IMR-90 (cell line): Measurements from ENCODE around the gene SMARCAD1. TPM values are rescaled to one million over a fixed set of nuclear protein-coding genes. Genes with fewer than 3 reads are reported as not detected.

Experiments
- ATAC-seq: fragments of 200-7000 bp; cut with Tn5 transposase; 2 replicates; pipeline ENCODE4 v1.9.1; 2020; ENCODE audit warnings: low read depth, mild to moderate bottlenecking, moderate library complexity
- BruUV-seq: library from RNA; stranded (reverse); fragments of 400-500 nt; replicated peaks from 2 replicates; lab custom pipeline; 2021; lab: Mats Ljungman, UMichigan
- CTCF ChIA-PET: fragments of 300-600 bp; formaldehyde crosslinking; extraction: SDS; loops from one replicate; lab custom pipeline; 2021; ENCODE audit warnings: antibody characterized with exemption; lab: Yijun Ruan, JAX
- POLR2A ChIA-PET: fragments of 300-600 bp; sonication (Branson Sonifier 250); formaldehyde crosslinking; loops from one replicate; lab custom pipeline; 2022; ENCODE audit warnings: antibody characterized with exemption; ENCODE audit not compliant: unreplicated experiment; lab: Charles Lee
- DNase-seq: peaks from one replicate; pipeline ENCODE4 v3.0.0; 2013
- H2AFZ ChIP-seq: replicated peaks from 2 replicates; pipeline ENCODE3; 2013; ENCODE audit warnings: low read length, mild to moderate bottlenecking; ENCODE audit not compliant: poor library complexity
- H2AK5ac ChIP-seq: 2 replicates; pipeline ENCODE4 v1.6.1; 2013; ENCODE audit warnings: low read depth, low read length, inconsistent platforms
- H2AK9ac ChIP-seq: replicated peaks from 2 replicates; pipeline ENCODE3; 2013; ENCODE audit warnings: mild to moderate bottlenecking, low read depth, low read length, moderate library complexity; ENCODE audit not compliant: poor library complexity
- H2BK120ac ChIP-seq: 2 replicates; pipeline ENCODE4 v1.6.1; 2013; ENCODE audit warnings: low read depth, low read length, inconsistent platforms
- H2BK15ac ChIP-seq: 3 replicates; pipeline ENCODE4 v1.6.1; 2013; ENCODE audit warnings: low read depth, low read length, inconsistent platforms
- H2BK20ac ChIP-seq: 2 replicates; pipeline ENCODE4 v1.6.1; 2013; ENCODE audit warnings: low read depth, mild to moderate bottlenecking, inconsistent platforms, low read length, moderate library complexity
- H2BK5ac ChIP-seq: 2 replicates; pipeline ENCODE4 v1.6.1; 2013; ENCODE audit warnings: mild to moderate bottlenecking, low read depth, low read length, inconsistent platforms; ENCODE audit not compliant: poor library complexity, severe bottlenecking
- H3K14ac ChIP-seq: replicated peaks from 2 replicates; pipeline ENCODE4 v1.6.1; 2013; ENCODE audit warnings: low read depth, low read length, inconsistent platforms
- H3K18ac ChIP-seq: 2 replicates; pipeline ENCODE4 v1.6.1; 2013; ENCODE audit warnings: low read depth, low read length, control low read depth
- H3K23ac ChIP-seq: 2 replicates; pipeline ENCODE4 v1.6.1; 2013; ENCODE audit warnings: low read depth, low read length, inconsistent platforms
- H3K27ac ChIP-seq: 2 replicates; pipeline ENCODE4 v1.5.1; 2013; ENCODE audit warnings: mild to moderate bottlenecking, control low read depth, low read length; ENCODE audit not compliant: insufficient read depth
- H3K27me3 ChIP-seq: 2 replicates; pipeline ENCODE4 v1.6.1; 2013; ENCODE audit warnings: low read length; ENCODE audit not compliant: control insufficient read depth, insufficient read depth
- H3K36me3 ChIP-seq: 2 replicates; pipeline ENCODE4 v1.6.1; 2013; ENCODE audit warnings: low read length, mixed read lengths; ENCODE audit not compliant: control insufficient read depth, insufficient read depth
- H3K4ac ChIP-seq: 2 replicates; pipeline ENCODE4 v1.6.1; 2013; ENCODE audit warnings: low read depth, low read length, inconsistent platforms
- H3K4me1 ChIP-seq: 2 replicates; pipeline ENCODE4 v1.6.1; 2013; ENCODE audit warnings: low read length, mixed read lengths; ENCODE audit not compliant: control insufficient read depth, insufficient read depth
- H3K4me2 ChIP-seq: 2 replicates; pipeline ENCODE4 v1.6.1; 2013; ENCODE audit warnings: low read depth, mild to moderate bottlenecking, control low read depth, low read length, moderate library complexity
- H3K4me3 ChIP-seq: 2 replicates; pipeline ENCODE4 v1.5.1; 2013; ENCODE audit warnings: low read depth, mild to moderate bottlenecking, control low read depth, low read length, moderate library complexity; ENCODE audit not compliant: insufficient read depth
- H3K56ac ChIP-seq: 2 replicates; pipeline ENCODE4 v1.6.1; 2013; ENCODE audit warnings: low read length, inconsistent platforms; ENCODE audit not compliant: insufficient read depth; ENCODE audit errors: extremely low read depth
- H3K79me1 ChIP-seq, 2 experiments: 2 replicates each; pipeline ENCODE4 v1.6.1; 2013; ENCODE audit warnings: low read length in 2 of 2, inconsistent platforms in 1 of 2, low read depth in 1 of 2
- H3K9ac ChIP-seq: 2 replicates; pipeline ENCODE4 v1.6.1; 2013; ENCODE audit warnings: low read depth, low read length, control low read depth
- H3K9me1 ChIP-seq: 2 replicates; pipeline ENCODE4 v1.6.1; 2013; ENCODE audit warnings: low read length, inconsistent platforms; ENCODE audit not compliant: insufficient read depth
- H3K9me3 ChIP-seq: 2 replicates; pipeline ENCODE4 v1.6.1; 2013; ENCODE audit warnings: low read length; ENCODE audit not compliant: control insufficient read depth, insufficient read depth
- H4K20me1 ChIP-seq: 2 replicates; pipeline ENCODE4 v1.6.1; 2013; ENCODE audit warnings: low read length, inconsistent platforms; ENCODE audit not compliant: insufficient read depth
- H4K5ac ChIP-seq: 2 replicates; pipeline ENCODE4 v1.6.1; 2013; ENCODE audit warnings: mild to moderate bottlenecking, low read depth, low read length, control low read depth
- H4K8ac ChIP-seq, 2 experiments: 2 replicates each; pipeline ENCODE4 v1.6.1; 2013; ENCODE audit warnings: low read depth in 2 of 2, low read length in 2 of 2, control low read depth in 1 of 2, inconsistent platforms in 1 of 2
- H4K91ac ChIP-seq: 2 replicates; pipeline ENCODE4 v1.6.1; 2013; ENCODE audit warnings: low read depth, low read length, inconsistent platforms; ENCODE audit not compliant: insufficient read depth
- BHLHE40 ChIP-seq: fragments of 150-350 bp; IDR thresholded peaks from 2 replicates; pipeline ENCODE4 v1.6.1; 2016; ENCODE audit warnings: mild to moderate bottlenecking, low read depth, low read length
- CEBPB ChIP-seq: IDR thresholded peaks from 2 replicates; pipeline ENCODE4 v1.6.1; 2012; ENCODE audit warnings: low read depth, low read length, improper control_type of control experiment
- CHD1 ChIP-seq: IDR thresholded peaks from 2 replicates; pipeline ENCODE4 v1.6.1; 2012; ENCODE audit warnings: low read depth, low read length, improper control_type of control experiment
- MAFK ChIP-seq: IDR thresholded peaks from 2 replicates; pipeline ENCODE4 v1.6.1; 2012; ENCODE audit warnings: low read depth, low read length, improper control_type of control experiment
- MAZ ChIP-seq: IDR thresholded peaks from 2 replicates; pipeline ENCODE4 v1.6.1; 2012; ENCODE audit warnings: low read depth, mild to moderate bottlenecking, low read length, improper control_type of control experiment, moderate library complexity, borderline replicate concordance
- MXI1 ChIP-seq: IDR thresholded peaks from 2 replicates; pipeline ENCODE4 v1.6.1; 2012; ENCODE audit warnings: low read depth, mild to moderate bottlenecking, low read length, moderate library complexity, borderline replicate concordance
- NFE2L2 ChIP-seq: fragments of 150-350 bp; IDR thresholded peaks from 2 replicates; pipeline ENCODE4 v1.6.1; 2016; ENCODE audit warnings: low read depth, mild to moderate bottlenecking, low read length
- POLR2A ChIP-seq: IDR thresholded peaks from 2 replicates; pipeline ENCODE4 v1.6.1; 2012; ENCODE audit warnings: mild to moderate bottlenecking, low read depth, low read length
- RAD21 ChIP-seq: IDR thresholded peaks from 2 replicates; pipeline ENCODE4 v1.6.1; 2012; ENCODE audit warnings: low read length, improper control_type of control experiment
- RCOR1 ChIP-seq: IDR thresholded peaks from 2 replicates; pipeline ENCODE4 v1.6.1; 2012; ENCODE audit warnings: mild to moderate bottlenecking, low read length, improper control_type of control experiment; ENCODE audit not compliant: insufficient replicate concordance
- RFX5 ChIP-seq: IDR thresholded peaks from 2 replicates; pipeline ENCODE4 v1.8.0; 2012; ENCODE audit warnings: low read depth, mild to moderate bottlenecking, low read length, moderate library complexity
- SMC3 ChIP-seq: fragments of 150-350 bp; IDR thresholded peaks from 2 replicates; pipeline ENCODE4 v1.6.1; 2016; ENCODE audit warnings: low read depth, mild to moderate bottlenecking, antibody characterized with exemption, low read length, moderate library complexity
- WGBS, 2 experiments: methylation state at CpG; one replicate each; pipeline versions ENCODE4 v1.1.5 to v1.1.7; 2013; ENCODE audit warnings: missing lambda C conversion rate in 2 of 2; ENCODE audit not compliant: insufficient read length in 1 of 2; ENCODE audit errors: extremely low coverage in 2 of 2; 5-methylcytosine and 5-hydroxymethylcytosine counted together
- dilution Hi-C: fragments of 300-500 bp; cut with HindIII; formaldehyde crosslinking; loops from one replicate; pipeline ENCODE4 v1.14.3; 2018; ENCODE audit warnings: low sequenced_read_pairs; ENCODE audit not compliant: unreplicated experiment
- in situ Hi-C: fragments of 300-500 bp; cut with MboI; formaldehyde crosslinking; loops from 3 replicates; pipeline ENCODE4 v1.14.3; 2019; ENCODE audit warnings: low sequenced_read_pairs, inconsistent platforms, mixed read lengths
- intact Hi-C: fragments of 100-400 bp; cut with micrococcal nuclease; formaldehyde crosslinking; loops from 2 replicates; pipeline ENCODE4 v1.10.0; 2022
- polyA plus RNA-seq, 3 experiments: library from polyadenylated mRNA; depleted of rRNA; stranded (reverse); fragments of >200 nt; gene quantifications; 2 replicates each; pipeline ENCODE4 v1.2.3, GENCODE V29; 2012; ENCODE audit warnings: low replicate concordance in 1 of 3
- total RNA-seq: library from RNA; depleted of rRNA; stranded (reverse); fragments of >200 nt; gene quantifications from 2 replicates; pipeline ENCODE4 v1.2.3, GENCODE V29; 2012
- TF ChIP-seq, protein P1 (sequence below): conservative IDR thresholded peaks from 2 replicates; pipeline ENCODE4 v1.5.1; 2012; ENCODE audit warnings: mild to moderate bottlenecking, low read depth, low read length, improper control_type of control experiment
- TF ChIP-seq, protein P2 (sequence below): fragments of 150-350 bp; IDR thresholded peaks from 2 replicates; pipeline ENCODE4 v1.6.1; 2017; ENCODE audit warnings: mild to moderate bottlenecking, antibody characterized with exemption, low read length, low read depth

Gene SMARCAD1
- total and polyA plus RNA-seq, 2 of the 4 experiments (the other 2 are of a cell fraction) = 12.3 to 35.3 TPM

- H2AFZ ChIP-seq = no peak overlapping the region
- no peak overlapping the region for H2BK15ac ChIP-seq
- no peaks in the 10 kb centered on the region for H3K9me1 ChIP-seq
- WGBS, 2 experiments = no CpG with 5 or more reads among the region's 3 CpGs
- H2AK5ac ChIP-seq = no peak overlapping the region
- H2BK20ac ChIP-seq = no peak overlapping the region
- no peak overlapping the region for H3K4me2 ChIP-seq
- no peak overlapping the region for H3K9ac ChIP-seq
- H3K18ac ChIP-seq = no peak overlapping the region
- no peaks in the 10 kb centered on the region for H4K20me1 ChIP-seq
- H3K4ac ChIP-seq = no peak overlapping the region
- no peak overlapping the region for H3K23ac ChIP-seq
- no peak overlapping the region for H3K56ac ChIP-seq
- intact Hi-C loops = no loop called here
- H4K5ac ChIP-seq = no peak overlapping the region
- H2AK9ac ChIP-seq = no peak overlapping the region
- POLR2A ChIA-PET = no interaction called here
- H4K91ac ChIP-seq = no peak overlapping the region
- H4K8ac ChIP-seq = no peak overlapping the region
- in situ Hi-C loops = no loop called here
- BruUV-seq = no TSS peak
- DNase-seq (no peak), ATAC-seq (no peak)
- no peaks in the 10 kb centered on the region for H3K79me1 ChIP-seq
- no peak overlapping the region for H3K27ac ChIP-seq
- TF ChIP-seq NFE2L2 (no peak), POLR2A (no peak), MXI1 (no peak), MAFK (no peak), RAD21 (no peak), RCOR1 (no peak), CHD1 (no peak), BHLHE40 (no peak), CEBPB (no peak), MAZ (no peak), SMC3 (no peak), RFX5 (no peak)
- TF ChIP-seq, protein P1, sequence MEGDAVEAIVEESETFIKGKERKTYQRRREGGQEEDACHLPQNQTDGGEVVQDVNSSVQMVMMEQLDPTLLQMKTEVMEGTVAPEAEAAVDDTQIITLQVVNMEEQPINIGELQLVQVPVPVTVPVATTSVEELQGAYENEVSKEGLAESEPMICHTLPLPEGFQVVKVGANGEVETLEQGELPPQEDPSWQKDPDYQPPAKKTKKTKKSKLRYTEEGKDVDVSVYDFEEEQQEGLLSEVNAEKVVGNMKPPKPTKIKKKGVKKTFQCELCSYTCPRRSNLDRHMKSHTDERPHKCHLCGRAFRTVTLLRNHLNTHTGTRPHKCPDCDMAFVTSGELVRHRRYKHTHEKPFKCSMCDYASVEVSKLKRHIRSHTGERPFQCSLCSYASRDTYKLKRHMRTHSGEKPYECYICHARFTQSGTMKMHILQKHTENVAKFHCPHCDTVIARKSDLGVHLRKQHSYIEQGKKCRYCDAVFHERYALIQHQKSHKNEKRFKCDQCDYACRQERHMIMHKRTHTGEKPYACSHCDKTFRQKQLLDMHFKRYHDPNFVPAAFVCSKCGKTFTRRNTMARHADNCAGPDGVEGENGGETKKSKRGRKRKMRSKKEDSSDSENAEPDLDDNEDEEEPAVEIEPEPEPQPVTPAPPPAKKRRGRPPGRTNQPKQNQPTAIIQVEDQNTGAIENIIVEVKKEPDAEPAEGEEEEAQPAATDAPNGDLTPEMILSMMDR = no peak
- TF ChIP-seq, protein P2, sequence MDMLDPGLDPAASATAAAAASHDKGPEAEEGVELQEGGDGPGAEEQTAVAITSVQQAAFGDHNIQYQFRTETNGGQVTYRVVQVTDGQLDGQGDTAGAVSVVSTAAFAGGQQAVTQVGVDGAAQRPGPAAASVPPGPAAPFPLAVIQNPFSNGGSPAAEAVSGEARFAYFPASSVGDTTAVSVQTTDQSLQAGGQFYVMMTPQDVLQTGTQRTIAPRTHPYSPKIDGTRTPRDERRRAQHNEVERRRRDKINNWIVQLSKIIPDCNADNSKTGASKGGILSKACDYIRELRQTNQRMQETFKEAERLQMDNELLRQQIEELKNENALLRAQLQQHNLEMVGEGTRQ = no peak
- H3K36me3 ChIP-seq = no peaks in the 10 kb centered on the region
- H3K27me3 ChIP-seq = no peaks in the 10 kb centered on the region; the same call in none of the 2 replicates
- H2BK5ac ChIP-seq = no peak overlapping the region
- no peak overlapping the region for H3K4me3 ChIP-seq
- no peak overlapping the region for H3K14ac ChIP-seq
- no peak overlapping the region for H2BK120ac ChIP-seq
- CTCF ChIA-PET = no interaction called here
- no peaks in the 10 kb centered on the region for H3K9me3 ChIP-seq
- no peaks in the 10 kb centered on the region for H3K4me1 ChIP-seq
- dilution Hi-C loops = no loop called here
These were observed 127.3 kb downstream of the SMARCAD1 start for GRCh38 chr4:94334962-94335361.
